Body of pancreas (tissue), 4 donors: Measurements from ENCODE around the gene CYREN.
"Not testable (repeated sequence)": the region's sequence is repeated elsewhere in the genome, so short reads cannot be mapped to it uniquely, and the experiment has no call there.

Experiments used
- CTCF ChIP-seq, 7 experiments: fragments of 450-650 bp in 4 of 7; fragments of 200-600 bp in 3 of 7; sonication (generic) in 3 of 7; IDR thresholded peaks; one replicate each; pipeline ENCODE4 v1.5.1; 2016 to 2019; ENCODE audit warnings: antibody characterized with exemption in 7 of 7
- POLR2A ChIP-seq, 3 donors: fragments of 450-650 bp; IDR thresholded peaks; one replicate each; pipeline ENCODE4 v1.6.1; 2016; ENCODE audit warnings: antibody characterized with exemption in 3 of 3, mild to moderate bottlenecking in 2 of 3

DNA sequence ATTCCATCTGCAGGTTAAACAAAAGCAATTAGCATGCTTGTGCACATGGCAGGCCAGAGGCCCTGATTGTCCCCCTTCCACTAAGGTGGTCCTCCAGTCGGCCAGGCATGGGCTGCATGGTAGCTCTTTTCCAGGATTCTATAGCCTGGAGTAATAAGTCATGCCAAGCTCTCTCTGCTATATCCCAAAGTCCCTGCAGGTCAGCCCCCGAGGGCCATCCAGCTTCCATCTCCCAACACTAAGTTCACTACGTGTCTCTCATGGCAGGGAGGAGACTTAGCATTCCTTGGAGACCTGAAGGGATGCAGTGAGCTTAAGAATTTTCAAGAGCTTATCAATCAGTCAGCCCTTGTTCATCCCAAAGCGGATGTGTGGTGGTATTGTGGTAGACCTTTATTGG, 3.4 kb upstream of the CYREN start:
- TF ChIP-seq POLR2A, CTCF (IDR thresholded peaks at IDR 0.05): not testable (repeated sequence)
